ENCODE results near the gene DNAJB9.
"Not testable (repeated sequence)": the region's sequence is repeated elsewhere in the genome, so short reads cannot be mapped to it uniquely, and the experiment has no call there.

DNA sequence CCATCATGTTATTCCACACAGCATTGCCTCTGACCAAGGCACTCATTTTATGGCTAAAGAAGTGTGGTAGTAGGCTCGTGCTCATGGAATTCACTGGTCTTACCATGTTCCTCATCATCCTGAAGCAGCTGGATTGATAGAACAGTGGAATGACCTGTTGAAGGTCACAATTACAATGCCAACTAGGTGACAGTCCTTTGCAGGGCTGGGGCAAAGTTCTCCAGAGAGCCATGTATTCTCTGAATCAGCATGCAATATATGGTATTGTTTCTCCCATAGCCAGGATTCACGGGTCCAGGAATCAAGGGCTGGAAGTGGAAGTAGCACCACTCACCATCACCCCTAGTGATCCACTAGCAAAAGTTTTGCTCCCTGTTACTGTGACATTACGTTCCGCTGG, 31.0 kb upstream of the DNAJB9 start:
- TF ChIP-seq POLR2A, CTCF, POLR2AphosphoS5 (IDR thresholded peaks at IDR 0.05): not testable (repeated sequence)

All from upper lobe of left lung (tissue), 4 donors.